HG03439 (cell line): Measurements from ENCODE around the gene CAMSAP1.

Source experiments
- ATAC-seq: cut with Tn5 transposase; IDR thresholded peaks from one replicate; pipeline ENCODE4 v1.9.1; 2021; ENCODE audit warnings: mild to moderate bottlenecking, moderate library complexity; ENCODE audit not compliant: unreplicated experiment

Gene CAMSAP1

DNA sequence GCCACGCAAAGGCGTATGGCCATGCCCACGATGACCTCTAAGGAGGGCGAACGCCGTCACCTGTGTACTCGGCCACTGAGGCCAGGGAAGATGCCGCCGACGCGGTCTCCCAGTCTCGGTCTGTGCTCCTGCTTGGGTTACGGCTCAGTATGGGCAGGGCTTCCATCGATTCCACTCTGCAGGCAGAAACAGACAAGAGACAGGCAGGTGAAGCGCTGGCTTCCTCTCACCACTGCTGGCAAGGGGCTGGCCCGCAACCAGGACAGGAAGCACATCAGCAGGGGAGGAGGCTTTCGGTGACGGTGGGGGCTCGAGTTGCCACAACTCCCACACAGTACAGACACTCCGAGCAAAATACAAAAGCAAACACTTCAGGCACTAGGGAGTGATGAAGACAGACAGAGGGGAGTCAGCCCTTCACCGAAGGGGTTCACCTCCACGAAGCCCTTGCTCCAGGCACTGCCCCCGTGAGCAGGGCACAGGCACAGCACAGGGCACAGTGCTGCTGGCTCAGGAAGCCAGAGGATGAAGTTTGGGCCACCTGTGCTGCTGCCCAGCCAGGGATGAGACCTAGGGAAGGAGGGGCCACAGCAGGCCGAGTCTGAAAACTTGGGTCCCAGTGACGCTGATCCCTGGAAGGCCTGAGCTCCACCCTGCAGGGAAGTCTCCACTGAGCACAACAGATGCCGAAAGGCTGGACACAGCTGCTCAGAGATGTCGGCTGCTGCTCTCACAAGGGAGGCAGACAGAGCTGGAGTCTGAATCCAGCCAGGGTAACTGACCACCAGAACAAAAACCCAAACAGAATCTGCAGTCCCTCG lies 91.3 kb downstream of the CAMSAP1 start:
- no peak for ATAC-seq

- ATAC-seq: no peak
Measured at GRCh38 chr9:135815413-135815812, 91.9 kb downstream of the CAMSAP1 start.

DNA sequence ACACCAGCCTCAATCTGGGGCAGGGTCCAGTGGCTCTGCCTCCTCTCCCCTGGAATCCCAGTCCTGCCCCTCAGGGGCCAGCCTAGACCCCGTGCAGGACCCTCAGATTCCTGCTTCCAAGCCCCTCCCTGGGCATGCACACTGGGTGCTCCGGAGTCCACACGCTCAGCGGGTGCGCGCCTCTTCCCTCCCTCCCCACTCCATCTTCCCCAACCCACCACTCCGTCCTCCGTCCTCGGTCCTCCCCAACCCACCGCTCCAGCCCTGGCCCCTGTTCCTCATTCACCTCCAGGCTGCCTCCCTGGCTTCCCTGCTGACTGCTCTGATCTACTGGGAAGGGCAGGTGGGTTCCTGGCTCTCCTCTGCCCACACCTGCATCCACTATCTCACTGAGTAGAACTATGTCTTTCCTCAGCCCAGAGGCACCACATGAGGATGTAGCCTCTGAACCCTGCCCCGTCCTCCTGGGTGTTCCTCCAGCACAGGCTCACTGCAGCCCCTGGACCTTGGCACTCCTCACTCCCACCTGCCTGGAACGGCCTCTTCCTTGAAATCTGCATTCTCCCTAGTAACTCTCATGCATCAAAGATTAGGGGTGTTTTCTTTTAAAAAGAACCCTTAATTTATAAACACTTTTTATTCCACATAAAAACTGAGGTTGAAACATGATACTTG lies 92.8 kb downstream of the CAMSAP1 start:
- no peak for ATAC-seq

DNA sequence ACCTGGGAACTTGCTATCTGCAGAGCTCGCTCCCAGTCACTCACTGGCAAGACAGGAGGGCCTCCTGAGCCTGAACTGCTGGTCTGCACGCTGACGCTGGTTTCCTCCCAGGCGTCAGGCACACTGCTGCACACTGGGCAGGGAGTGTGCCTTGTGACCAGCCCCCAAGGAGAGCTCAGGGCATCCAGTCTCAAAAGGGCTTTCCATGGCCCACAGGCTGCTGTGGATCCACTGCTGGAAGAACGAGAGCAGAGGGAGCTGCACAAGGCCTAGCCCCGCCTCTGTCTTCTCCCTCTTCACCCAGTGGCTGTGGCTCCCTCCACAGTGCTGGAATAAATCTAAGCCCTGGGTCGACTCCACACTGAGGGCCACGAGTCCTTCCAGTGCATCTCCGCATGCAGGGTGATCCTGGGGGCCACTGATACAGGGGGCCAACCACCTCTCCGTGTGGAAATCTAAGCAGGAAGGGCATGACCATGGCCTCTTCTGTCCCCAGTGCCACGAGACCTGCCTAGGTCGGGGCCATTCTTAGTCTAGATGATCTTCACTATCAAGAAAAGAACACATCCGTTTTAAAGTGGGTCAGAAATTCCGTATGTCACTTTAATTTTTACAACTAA lies 93.6 kb downstream of the CAMSAP1 start:
- no peak for ATAC-seq

GRCh38 chr9:135812961-135813360 lies 94.4 kb downstream of the CAMSAP1 start:
- no peak for ATAC-seq

GRCh38 chr9:135811801-135812200 lies 95.5 kb downstream of the CAMSAP1 start:
- no peak for ATAC-seq

DNA sequence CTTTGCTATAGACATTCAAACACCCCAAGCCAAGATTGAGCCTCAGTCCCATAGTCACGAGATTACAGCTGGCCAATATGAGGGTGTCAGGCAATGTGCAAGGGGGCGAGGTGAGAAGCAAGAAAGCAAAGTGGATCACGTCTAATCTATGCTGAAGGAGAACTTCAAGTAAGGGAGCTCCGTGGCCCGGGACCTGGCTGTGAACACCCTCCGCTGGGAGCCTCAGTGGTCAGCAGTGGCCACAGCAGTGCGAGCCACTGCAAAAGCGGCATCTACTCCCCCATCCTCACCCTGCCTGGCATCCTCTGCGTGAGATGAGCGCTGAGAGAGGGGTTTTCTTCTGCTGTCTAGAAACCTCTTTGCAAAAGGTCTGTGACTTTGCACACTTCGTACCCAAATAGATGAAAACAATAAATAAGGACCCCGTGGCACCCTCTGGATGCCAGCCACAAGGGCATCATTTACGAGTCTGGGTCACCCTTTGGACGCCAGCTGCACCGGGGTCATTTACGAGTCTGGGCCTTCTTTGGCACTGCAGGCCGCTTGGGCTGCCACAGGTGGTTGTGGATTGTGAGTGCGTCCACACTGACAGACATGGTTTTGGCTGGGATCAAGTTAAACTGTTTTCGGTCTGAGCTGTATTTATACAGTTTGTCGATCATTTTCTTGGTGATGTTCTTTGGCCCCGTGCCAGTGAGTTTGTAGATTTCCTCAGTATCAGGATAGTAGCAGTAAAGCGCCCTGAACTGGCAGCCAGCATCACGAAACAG lies 96.4 kb downstream of the CAMSAP1 start:
- no peak for ATAC-seq

- no peak for ATAC-seq
Measured at GRCh38 chr9:135809166-135809565, 98.2 kb downstream of the CAMSAP1 start.

- no peak for ATAC-seq
Measured at GRCh38 chr9:135805422-135806022, 101.8 kb downstream of the CAMSAP1 start.

DNA sequence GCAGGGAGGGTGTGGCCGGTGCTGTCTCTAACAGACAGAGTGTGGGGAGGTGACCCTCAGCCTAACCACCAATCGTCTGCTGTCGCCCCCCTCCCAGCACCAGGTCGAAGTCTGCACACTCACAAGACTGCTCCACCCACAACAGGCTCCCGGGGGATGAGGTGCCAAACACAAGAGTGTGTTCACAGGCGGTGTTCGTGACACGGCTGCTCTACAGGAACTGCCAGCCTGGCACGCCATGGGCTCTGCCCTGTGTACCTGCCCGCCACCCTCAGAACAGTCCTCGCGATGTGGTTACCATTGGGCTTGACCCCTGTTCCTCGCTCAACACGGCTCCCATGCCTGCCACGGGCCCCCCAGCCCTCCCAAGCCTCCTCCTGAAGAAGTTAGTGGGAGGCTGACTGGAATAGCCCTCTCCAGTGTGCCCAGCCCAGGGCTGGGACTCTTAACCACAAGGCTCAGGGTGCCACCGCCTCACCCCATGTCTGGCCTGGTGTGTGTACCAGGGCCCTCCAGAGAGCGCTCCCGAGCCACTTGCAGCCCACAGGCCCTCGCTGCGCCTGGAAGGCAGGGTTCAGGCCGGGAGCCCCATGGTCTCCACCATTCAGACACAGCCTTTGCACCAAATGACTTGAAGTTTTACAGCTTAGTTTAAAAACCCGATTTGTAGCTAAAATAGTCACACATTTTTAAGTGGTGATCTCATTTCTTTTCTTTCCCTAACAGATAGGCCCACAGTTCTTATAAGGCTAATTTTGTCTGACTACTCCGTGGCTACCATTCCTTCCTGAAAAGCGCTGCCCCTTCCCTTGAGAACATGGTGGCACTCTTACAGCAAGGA lies 102.5 kb downstream of the CAMSAP1 start:
- no peak for ATAC-seq

- no peak for ATAC-seq
Measured at GRCh38 chr9:135803441-135803840, 103.9 kb downstream of the CAMSAP1 start.

GRCh38 chr9:135802876-135803419 lies 104.4 kb downstream of the CAMSAP1 start:
- no peak for ATAC-seq

DNA sequence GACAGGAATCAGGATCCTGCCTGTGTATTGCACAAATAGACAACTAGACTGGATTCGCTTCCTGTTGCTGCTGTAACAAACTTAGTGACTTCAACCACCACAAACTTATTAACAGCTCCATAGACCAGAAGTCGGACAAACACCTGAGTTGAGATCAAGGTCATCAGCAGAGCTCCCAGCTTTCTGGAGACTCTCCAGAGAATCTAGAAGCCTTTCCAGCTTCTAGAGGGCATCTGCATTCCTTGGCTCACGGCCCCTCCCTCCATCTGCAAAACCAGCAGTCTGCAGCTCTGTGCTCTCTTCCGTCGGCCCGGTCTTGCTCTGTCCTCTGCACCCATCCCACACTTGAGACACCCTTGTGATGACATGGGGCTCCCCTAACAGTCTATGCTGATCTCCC lies 106.3 kb downstream of the CAMSAP1 start:
- no peak for ATAC-seq

- ATAC-seq: no peak
Measured at GRCh38 chr9:135799261-135799660, 108.1 kb downstream of the CAMSAP1 start.

DNA sequence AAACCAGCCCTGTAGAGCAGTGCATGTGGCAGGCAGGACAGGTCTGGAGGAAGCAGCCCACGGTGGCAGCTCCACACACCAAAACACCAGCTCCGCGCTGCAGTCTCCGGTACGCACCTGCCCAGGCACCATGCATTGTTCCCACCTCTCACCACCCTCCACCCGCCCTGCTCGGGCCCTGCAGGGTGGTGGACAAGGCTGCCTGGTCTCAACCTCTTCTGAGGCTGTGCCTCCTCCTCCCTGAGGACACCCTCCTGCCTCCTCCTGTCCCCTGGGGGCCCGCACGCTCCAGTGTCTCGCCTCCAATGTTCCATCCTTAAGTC lies 109.1 kb downstream of the CAMSAP1 start:
- no peak for ATAC-seq

- ATAC-seq: no peak
Measured at GRCh38 chr9:135797507-135798262, 109.7 kb downstream of the CAMSAP1 start.

DNA sequence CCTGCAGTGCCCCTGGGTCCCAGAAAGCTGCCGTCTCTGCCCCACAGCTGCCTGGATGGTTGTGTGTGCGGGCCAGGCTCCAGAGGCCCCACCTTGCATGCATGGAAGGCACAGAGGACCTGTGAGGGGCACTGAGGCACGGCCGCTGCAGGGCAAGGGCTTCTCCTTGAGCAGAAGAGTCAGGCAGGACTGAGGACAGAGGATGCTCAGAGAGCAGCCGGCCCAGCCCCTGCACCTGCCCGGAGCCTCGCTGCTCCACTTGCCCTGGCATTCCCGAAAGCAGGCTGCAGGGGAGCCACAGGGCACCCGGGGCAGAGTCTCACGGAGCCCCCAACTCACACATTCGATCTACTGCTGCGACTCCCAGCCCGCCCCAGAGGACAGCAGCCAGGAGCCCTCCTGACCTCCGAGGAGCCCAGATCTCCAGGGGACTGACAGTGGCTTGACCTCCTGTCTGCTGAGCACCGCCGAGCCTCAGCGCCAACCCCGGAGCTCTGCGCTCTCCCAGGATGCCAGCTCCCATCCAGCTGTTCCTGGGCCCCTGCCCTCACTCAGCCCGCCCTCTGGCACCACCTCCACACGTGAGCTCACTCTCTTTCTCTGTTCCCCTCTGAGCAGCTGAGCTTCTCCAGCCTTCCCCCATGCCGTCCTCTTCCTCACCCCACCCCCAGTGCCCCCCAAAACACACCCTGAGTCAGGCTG lies 110.4 kb downstream of the CAMSAP1 start:
- ATAC-seq: no peak

- no peak for ATAC-seq
Measured at GRCh38 chr9:135795391-135795790, 112.0 kb downstream of the CAMSAP1 start.
